NCI-H1436 (cell line): ENCODE results near the gene TEN1.
"Not testable (repeated sequence)": the region's sequence is repeated elsewhere in the genome, so short reads cannot be mapped to it uniquely, and the experiment has no call there.

Experiments used
- DNase-seq: peaks from one replicate; lab custom pipeline; 2025; lab: John Stamatoyannopoulos, UW

The TEN1 gene

GRCh38 chr17:76027159-76027839, 48.3 kb downstream of the TEN1 start, which contains the start of gene EVPL:
Gene EVPL (minus strand): TSS chr17:76027306. CDS start chr17:76027198, 108 bp downstream.
- no peak for DNase-seq

- peak; percentile 18 for DNase-seq
Observed at GRCh38 chr17:76032073-76032779, 53.2 kb downstream of the TEN1 start.

GRCh38 chr17:76032780-76033108, 53.7 kb downstream of the TEN1 start:
- DNase-seq = no peak

- no peak for DNase-seq
Observed at GRCh38 chr17:76033139-76033538, 54.1 kb downstream of the TEN1 start.

GRCh38 chr17:76034428-76035350, 55.6 kb downstream of the TEN1 start:
- no peak for DNase-seq

- no peak for DNase-seq
Observed at GRCh38 chr17:76036497-76037261, 57.6 kb downstream of the TEN1 start.

- DNase-seq = no peak
Observed at GRCh38 chr17:76038050-76038449, 59.0 kb downstream of the TEN1 start.

- DNase-seq = no peak
Observed at GRCh38 chr17:76039121-76039520, 60.1 kb downstream of the TEN1 start.

- DNase-seq = no peak
Observed at GRCh38 chr17:76040376-76040775, 61.3 kb downstream of the TEN1 start.

- not testable (repeated sequence) for DNase-seq
Observed at GRCh38 chr17:76042868-76043267, 63.8 kb downstream of the TEN1 start.

- DNase-seq = not testable (repeated sequence)
Observed at GRCh38 chr17:76044475-76045007, 65.5 kb downstream of the TEN1 start.

GRCh38 chr17:76046064-76046463, 67.0 kb downstream of the TEN1 start:
- DNase-seq = no peak

GRCh38 chr17:76048025-76048605, 69.1 kb downstream of the TEN1 start:
- DNase-seq = no peak

- DNase-seq = no peak
Observed at GRCh38 chr17:76048711-76049110, 69.7 kb downstream of the TEN1 start.

- DNase-seq = no peak
Observed at GRCh38 chr17:76049239-76049638, 70.2 kb downstream of the TEN1 start.

- no peak for DNase-seq
Observed at GRCh38 chr17:76049836-76050537, 70.9 kb downstream of the TEN1 start.
